EL (cell line): ENCODE data around the gene STARD9.
A peak's percentile ranks its signal among the peaks of the same experiment; 100 is the strongest.
"Not testable (repeated sequence)": the region's sequence is repeated elsewhere in the genome, so short reads cannot be mapped to it uniquely, and the experiment has no call there.

Experiments
- DNase-seq: peaks from one replicate; pipeline ENCODE4 v3.0.0-alpha.2; 2016

Gene STARD9

DNA sequence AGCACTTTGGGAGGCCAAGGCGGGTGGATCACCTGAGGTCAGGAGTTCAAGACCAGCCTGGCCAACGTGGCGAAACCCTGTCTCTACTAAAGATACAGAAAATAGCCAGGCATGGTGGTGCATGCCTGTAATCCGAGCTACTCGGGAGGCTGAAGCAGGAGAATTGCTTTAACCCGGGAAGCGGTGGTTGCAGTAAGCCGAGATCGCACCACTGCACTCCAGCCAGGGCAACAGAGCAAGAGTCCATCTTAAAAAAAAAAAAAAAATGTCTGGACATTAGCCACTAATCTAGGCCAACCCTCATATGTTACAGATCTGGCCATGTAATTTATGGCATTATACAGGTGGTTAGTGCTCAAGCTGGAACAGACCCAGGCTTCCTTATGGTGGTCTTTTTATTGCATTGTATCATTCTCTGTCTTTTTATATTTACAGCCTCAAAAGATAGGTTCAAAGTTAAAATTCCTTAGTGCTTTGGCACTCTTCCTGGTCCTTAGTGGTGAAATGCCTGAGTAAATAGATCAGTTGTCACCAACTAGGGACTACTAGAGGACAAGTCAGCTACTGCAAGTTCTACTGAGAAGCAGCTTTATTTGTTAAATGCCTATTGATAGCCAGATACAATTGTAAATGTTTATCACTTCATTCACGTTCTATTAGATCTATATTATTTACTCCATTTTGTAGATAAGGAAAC is 16.0 kb downstream of the STARD9 start:
- DNase-seq: peak; percentile 62

DNA sequence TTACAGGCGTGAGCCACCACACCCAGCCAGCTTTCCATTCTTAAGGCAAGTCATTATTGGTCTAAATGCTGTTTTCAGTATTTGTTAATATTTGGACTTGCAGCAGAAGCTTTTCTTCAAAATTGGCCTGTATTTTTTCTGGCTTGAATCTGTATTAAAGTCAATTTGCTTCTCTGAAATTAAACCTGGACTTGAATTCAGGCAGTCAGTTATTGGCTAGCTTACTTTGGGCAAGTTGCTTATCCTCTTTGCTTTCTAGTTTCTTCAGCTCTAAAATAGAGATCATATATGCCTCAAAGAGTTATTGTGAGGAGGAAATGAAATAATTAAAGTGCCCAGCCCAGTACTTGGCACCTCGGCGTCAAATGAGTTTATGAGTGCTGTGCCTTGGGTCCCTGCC is 17.3 kb downstream of the STARD9 start:
- DNase-seq: no peak

DNA sequence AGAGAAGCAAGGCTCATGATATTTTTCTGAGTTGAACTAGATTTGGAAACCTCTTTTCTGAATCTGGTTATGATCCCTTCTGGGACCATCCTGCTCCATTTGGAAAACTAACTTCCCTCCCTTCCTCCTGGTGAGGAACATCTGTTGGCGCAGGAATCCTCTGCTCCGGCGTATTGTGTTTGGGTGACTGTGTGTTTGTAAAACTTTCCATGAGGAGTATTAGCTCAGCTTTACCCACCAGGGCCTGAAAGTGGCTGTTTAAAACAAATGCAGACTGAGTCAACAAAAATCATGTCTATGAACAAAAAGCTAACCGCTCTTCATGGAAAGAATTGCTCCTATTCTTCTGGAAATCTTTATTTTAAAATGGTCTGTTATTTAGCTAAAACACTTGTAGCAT is 17.7 kb downstream of the STARD9 start:
- no peak for DNase-seq

DNA sequence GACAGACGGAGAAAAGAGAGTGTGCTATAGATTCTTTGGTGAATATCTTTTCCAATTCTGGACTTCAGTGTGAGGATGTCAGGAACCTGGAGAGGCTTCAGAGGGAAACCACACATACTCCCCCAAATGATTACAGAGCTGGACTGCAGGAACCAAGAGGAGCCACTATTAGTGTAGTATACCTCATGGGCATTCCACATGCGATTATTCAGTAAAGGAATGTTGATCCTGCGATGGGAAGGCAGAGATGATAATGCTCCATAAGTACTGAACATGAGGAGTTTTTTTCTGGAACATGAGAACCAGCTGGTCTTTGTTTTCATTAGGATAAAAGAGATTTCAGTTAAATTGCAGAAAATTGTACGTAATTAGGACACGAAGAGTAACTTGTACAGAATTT is 18.7 kb downstream of the STARD9 start:
- DNase-seq: no peak

DNA sequence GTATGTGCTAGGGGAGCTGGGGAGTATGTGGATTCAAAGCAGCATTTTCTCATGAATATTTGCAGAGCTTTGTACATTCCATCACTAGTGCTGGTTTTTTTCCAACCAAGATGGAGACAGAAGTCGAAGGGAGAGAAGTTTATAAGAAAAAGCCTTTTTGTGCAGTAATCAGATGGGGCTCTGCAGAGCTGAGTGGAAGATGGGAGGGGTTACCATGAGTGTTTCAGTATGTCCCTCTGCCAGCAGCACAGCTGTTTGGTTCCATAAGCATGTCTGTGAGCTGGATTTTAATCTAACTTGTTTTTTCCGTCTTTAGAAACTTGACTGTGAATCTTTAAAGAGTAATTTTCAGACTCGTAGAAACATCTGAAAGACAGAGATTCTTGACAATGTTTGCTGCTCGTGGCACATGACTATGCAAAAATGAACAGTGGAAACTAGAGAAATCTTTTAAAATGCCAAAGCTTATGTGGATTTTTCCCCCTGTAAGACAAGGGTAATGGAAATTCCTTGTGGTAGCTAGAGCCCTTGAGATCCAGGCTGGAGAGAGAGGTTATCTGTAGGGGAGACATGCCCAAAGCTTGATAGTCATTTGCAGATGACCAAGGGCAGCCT is 20.3 kb downstream of the STARD9 start:
- no peak for DNase-seq

DNA sequence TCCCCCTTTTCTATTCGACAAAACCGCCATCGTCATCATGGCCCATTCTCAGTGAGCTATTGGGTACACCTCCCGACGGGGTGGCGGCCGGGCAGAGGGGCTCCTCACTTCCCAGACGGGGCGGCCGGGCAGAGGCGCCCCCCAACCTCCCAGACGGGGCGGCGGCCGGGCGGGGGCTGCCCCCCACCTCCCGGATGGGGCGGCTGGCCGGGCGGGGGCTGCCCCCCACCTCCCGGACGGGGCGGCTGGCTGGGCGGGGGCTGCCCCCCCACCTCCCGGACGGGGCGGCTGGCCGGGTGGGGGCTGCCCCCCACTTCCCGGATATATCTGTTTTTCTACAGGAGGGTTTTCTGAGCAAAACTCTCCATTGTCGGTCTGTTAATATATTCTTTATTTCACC is 25.9 kb downstream of the STARD9 start:
- not testable (repeated sequence) for DNase-seq

DNA sequence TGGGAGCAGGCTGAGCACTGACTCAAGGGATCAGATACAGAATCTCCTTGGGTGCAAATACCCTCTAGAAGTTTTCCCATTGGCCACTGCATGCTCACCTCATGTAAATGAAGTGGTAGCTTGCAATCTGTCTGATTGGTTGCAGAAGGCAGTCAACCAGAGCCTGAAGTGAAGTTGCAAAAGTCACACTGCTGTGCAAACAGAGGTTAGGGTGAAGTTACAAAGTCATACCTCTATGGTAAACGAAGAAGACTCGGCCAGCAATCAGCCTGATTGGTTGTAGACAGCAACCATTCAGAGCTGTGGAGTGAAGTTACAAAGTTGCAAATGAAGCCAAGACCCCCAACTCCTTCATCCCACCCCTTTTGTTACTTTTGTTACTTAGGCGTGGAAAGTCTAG is 27.1 kb downstream of the STARD9 start:
- DNase-seq: no peak

DNA sequence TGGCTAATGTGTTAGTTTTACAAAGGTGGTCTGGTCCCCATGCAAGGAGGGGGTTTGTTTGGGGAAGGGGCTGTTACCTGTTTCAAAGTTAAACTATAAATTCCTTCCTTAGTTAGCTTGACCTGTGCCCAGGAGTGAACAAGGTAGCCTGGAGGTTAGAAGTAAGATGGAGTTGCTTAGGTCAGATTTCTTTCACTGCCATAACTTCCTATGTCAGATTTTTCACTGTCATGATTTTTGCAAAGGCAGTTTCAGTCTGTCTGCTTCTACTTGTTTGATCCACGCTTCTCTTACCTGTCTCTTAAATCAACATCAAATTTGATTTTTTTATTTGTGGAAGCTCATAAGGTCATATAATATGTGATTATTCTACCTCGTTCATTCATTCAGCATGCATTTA is 28.6 kb downstream of the STARD9 start:
- DNase-seq: no peak

DNA sequence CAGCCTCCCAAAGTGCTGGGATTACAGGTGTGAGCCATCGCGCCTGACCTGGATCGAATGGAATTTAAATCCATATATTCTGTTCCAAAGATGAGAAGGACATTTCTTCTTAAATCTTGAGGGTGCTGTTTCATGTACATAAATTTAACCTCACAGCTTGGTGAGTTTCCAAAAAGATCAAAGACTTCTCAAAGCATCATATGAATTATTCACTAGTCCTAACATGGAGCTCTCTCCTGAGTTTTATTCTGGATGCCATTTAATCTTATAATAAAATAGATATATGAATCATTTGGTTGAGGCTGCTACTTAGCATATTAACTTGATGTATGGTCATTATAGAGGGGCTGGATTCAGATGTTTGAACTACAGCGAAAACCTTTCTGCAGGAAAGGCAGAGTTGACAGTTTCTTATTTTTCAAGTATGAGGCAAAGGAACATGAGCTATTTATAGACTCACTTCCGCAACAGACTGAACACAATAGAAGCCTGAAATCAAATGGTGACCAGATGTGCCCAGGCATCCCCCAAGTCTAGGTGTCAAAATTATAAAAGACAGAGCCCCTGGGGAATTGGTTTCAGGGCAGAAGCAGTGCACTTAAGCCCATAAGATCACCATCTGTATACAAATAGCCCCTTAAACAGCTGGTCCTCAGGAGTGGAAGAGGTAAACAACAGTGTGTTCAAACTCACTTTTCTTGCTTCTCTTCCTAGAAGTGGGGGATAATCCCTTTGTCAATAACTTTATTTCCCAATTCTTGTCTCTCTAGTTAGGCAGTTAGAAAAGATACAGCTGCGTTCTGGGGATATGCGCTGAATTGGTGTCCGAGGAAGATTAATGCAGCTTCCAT is 29.7 kb downstream of the STARD9 start:
- DNase-seq: no peak

DNA sequence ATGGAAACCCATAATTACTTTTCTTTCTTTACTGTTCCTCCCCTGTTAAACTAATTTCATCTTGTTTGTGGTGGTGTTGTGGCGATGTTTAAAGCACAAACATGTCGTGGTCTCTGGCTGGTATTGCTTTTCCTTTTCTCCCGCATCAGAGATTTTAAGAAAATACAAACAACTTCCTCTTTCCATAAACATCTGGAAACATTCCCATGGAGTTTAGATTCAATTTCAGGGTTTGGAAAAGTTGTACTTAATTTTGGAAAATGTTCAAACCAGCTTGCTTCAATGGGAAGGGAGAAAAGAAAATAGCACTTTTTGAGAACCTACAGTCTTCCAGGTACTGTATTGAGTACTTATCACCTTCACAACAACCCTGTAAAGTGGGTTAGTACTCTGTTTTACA is 30.4 kb downstream of the STARD9 start:
- DNase-seq: no peak

DNA sequence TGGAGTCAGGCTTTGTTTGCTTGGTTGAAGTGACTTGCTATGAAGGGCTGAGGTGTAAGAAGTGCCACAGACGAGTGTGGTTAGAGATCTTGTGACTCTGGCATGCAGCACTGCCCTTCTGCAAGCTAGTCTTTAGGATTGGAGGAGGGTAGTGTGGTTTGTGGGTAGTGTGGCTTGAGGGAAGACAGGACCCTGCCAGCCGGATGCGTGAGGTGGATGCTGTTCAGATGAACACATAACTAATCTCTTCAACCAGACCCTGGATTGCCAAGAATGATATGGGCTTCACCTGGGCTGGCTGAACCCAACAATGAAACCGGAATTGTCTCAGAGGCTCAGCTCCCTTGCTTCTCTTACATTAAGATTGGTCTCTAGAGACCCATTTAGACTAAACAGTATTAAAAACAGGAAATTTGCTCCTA is 32.7 kb downstream of the STARD9 start:
- no peak for DNase-seq

DNA sequence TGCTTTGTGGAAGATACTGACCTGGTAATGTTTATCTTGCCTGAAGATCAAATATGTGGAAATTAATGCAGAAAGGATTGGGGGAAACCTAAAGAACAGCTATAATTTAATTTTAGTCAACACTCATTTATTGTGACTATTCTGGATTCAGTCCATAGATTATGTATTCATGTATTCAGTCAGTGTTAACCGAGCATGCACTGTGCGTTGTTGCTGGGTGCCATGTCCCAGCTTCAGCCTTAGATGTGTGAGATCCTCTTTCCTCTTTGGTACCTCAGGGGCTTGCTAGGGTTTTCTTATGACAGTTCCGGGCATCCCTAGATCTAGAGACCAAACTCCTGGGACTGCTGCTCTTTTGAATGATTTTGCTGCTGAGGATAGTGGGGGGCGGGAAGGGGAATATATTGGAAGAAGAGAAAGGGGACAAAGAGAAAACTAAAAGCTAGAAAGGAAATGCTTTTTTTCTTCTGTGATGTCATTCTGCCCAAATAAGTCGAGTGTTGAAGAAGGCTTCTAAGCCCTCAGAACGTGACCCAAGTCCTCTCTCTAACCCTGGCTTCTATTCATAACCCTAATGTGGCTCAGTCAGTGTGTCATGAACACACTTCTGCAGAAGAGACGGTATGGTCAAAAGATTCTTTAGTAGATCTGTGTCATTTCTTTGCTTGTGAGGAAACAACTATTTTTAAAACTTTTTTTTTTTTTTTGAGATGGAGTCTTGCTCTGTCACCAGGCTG is 33.5 kb downstream of the STARD9 start:
- no peak for DNase-seq

DNA sequence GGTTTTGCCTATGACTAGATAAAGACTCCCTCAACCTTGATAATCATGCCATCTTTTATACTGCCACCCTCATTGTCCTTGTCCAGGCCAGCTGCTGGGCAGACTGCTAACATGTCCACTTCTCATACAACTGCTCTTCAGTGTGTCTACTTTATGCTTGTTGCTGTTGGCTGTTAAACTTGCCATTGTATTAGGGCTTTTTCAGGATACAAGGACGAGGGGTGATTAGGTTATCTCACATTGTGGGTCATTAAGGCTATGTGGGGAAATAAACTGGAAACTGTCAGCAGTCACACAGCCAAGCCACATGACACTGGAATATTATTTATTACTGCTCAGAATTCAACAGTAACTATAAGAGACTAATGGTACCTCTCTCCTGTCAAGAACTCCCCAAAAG is 36.1 kb downstream of the STARD9 start:
- DNase-seq: no peak

DNA sequence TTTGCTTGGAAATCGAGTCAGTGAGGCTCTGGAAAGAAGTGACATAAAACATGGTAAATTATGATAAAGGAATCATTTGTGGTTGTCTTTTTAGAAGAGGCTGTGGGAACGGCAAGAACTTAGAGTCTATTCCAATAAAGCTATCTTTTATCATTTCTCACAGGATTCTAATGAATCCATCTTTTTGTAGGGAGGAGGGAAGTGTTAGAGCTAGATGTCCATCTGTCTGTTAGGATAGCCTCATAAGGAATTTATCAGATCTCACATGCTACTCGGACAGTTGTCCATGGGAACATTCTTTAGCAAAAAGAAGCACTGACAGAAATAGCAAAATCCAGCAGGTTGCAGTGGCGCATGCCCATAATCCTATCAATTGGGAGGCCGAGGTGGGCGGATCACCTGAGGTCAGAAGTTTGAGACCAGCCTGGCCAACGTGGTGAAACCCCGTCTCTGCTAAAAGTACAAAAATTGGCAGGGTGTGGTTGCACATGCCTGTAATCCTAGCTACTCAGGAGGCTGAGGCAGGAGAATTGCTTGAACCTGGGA is 37.0 kb downstream of the STARD9 start:
- DNase-seq: no peak

DNA sequence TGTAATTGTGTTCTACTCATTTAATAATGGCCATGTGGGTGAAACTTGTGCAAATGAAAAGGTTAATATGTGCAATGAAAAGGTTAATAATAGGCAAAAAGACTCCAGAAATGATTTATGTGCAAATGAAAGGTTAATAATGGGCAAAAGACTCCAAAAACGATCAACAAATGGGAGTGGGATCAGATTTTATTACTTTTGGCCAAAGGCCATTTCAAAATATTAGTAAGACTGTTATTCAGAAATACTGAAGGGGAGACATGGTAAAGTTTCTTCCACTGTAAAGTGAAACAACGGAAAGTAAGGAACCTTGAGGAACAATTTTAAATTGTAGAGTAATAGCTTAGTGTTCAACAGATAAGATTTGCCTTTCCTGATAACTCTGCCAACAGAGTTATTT is 40.7 kb downstream of the STARD9 start:
- no peak for DNase-seq

DNA sequence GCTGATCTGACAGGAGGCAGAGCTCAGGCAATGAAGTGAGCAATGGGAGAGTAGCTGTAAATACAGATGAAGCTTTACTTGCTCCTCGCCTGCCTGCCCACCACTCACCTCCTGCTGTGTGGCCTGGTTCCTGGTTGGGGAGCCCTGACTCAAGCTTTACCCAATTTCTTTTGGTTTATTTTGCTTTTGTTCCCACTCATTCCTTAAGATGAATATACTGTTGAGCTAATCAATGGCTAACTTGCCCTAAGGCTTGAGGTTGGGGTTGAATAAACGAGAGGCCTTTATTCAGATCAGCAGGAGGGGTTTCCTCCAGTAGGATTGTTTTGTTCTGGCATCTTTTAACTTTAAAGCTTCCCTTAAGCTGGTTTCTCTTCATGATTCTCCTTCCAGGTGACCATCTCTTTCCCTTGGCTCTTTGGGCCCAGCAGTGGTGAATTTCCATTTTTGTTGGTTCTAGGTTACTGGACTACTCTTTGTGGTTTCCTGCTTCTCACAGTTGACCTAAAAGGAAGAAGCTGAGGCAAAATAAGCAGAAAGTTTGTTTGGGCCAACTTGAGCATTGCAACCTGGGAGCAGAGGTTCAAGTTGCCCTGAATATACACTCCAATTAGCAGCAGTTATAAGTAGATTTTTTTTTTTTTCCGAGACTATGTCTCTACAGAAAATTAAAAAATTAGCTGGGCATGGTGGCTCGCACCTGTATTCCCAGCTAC is 44.4 kb downstream of the STARD9 start:
- no peak for DNase-seq

DNA sequence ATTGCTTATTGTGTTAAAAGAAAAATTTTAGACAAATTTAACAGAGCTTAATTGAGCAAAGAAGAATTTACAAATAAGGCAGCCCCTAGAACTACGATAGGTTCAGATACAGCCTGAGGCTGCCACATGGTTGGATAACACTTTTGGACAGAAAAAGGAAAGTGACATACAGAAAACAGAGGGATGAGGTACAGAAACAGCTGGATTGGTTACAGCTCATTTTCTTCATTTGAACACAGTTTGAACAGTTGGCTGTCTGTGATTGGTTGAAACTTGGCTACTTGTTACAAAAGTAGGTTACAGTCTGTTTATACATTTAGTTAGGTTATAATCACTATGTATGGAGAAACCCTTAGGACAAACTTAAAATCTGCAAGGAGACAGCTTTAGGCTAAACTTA is 46.0 kb downstream of the STARD9 start:
- no peak for DNase-seq

DNA sequence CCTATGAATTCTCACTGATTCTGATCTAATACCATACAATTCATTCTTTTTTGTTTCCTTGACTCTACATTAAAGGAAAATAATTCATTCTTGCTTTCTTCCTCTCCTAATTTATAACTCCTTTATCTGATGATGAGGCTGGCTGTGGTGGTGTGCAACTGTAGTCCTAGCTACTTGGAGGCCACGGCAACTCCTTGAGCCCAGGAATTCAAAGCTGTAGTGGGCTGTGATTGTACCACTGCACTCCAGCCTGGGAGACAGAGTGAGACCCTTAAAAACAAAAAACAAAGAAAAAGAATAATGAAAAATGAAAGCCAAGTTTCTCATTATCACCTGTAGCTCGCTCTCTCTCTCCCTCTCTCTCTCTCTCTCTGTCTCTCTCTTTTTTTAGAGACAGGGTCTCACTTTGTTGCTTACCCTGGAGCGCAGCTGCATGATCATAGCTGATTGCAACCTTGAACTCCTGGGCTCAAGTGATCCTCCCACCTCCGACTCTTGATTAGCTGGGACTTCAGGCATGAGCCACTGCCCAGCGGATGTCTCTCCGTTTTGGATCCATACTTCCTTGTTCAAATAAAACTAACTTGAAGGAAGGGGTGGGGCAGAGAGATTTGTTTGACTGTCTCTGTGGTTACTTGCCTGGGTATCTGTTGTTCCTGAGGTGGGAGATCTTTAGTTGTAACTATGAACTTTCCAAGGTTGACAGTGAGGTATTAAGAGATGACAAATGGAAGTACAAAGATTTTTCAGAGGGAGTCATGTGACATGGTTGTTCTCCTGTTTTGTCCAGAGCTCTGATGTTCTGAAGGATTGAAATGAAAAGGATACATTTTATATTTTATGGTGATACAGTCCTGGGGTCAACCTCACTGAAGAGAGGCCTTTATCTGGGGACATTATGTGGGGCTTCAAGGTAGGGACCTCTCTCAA is 46.9 kb downstream of the STARD9 start:
- no peak for DNase-seq

DNA sequence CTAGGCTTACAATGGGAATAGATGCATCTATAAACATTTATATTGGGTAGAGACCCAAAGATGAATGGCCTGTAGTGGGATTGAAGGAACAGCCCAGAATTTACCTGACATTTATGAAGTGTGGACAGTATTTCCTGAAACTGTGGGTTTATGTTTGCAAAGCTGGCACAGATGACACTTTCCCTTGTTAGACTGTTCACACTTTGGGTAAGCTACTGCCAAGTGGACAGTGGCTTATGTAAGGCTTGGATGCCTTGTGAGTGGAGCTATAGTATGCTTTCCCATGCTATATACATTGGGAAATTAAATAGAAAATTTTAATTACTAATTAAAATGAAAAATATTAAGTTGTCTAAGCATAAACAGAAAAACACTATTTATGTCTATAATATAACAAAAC is 48.5 kb downstream of the STARD9 start:
- DNase-seq: no peak

DNA sequence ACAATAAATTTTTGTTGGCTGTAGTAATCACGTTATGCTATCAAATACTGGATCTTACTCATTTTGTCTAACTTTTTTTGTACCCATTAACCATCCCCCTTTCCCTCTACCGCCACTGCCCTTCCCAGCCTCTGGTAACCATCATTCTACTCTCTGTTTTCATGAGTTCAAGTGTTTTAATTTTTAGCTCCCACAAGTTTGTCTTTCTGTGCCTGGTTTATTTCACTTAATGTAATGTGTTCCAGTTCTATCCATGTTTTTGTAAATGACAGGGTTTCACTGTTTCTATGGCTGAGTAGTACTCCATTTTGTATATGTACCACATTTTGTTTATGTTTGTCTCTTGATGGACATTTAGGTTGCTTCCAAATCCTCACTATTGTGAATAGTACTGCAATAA is 52.1 kb downstream of the STARD9 start:
- no peak for DNase-seq

DNA sequence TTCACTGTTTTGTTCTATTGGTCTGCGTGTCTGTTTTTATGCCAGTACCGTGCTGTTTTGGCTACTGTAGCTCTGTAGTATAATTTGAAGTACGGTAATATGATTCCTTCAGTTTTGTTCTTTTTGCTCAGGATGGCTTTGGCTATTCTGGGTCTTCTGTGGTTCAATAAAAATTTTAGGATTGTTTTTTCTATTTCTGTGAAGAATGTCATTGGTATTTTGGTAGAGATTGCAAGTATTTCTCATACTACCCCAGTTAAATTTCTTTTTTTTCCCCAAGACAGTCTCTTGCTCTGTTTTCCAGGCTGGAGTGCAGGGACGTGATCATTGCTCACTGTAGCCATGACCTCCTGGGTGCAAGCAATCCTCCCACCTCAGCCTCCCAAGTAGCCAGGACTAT is 53.4 kb downstream of the STARD9 start:
- DNase-seq: peak; percentile 13
